ENCODE data around the gene SARS1. TPM values are rescaled to one million over a fixed set of nuclear protein-coding genes. Genes with fewer than 3 reads are reported as not detected.

The SARS1 gene
- total RNA-seq, 4 donors from 2014 or later = 118 to 150 (median 137) TPM

GRCh38 chr1:109199710-109200109, 14.0 kb upstream of the SARS1 start:
- 62 to 84% methylated on average over 8 to 10 of the region's 10 CpGs for WGBS, 2 donors
- DNase-seq (ENCODE audit: low spot score in 2 of 2) = no peak
- TF ChIP-seq, protein P1, sequence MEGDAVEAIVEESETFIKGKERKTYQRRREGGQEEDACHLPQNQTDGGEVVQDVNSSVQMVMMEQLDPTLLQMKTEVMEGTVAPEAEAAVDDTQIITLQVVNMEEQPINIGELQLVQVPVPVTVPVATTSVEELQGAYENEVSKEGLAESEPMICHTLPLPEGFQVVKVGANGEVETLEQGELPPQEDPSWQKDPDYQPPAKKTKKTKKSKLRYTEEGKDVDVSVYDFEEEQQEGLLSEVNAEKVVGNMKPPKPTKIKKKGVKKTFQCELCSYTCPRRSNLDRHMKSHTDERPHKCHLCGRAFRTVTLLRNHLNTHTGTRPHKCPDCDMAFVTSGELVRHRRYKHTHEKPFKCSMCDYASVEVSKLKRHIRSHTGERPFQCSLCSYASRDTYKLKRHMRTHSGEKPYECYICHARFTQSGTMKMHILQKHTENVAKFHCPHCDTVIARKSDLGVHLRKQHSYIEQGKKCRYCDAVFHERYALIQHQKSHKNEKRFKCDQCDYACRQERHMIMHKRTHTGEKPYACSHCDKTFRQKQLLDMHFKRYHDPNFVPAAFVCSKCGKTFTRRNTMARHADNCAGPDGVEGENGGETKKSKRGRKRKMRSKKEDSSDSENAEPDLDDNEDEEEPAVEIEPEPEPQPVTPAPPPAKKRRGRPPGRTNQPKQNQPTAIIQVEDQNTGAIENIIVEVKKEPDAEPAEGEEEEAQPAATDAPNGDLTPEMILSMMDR (IDR thresholded peaks at IDR 0.05) = no peak

GRCh38 chr1:109201123-109201703, 12.5 kb upstream of the SARS1 start:
- DNase-seq (ENCODE audit: low spot score in 2 of 2) = no peak
- peak overlapping the region in 2 of 4 donors; percentile 5 to 30 for H3K27ac ChIP-seq
- H3K4me1 ChIP-seq = peaks cover 0 to 7% (median 0%) of the 10 kb centered on the region in 4 donors
- no peak for TF ChIP-seq EP300 (IDR thresholded peaks at IDR 0.05)
- TF ChIP-seq, protein P1 (IDR thresholded peaks at IDR 0.05) = peak in 4 of 5 experiments; percentile 32 to 40 (median 36)
- no peak for TF ChIP-seq POLR2A (IDR thresholded peaks at IDR 0.05)
- H3K4me3 ChIP-seq = no peak overlapping the region
- no peaks in the 10 kb centered on the region for H3K9me3 ChIP-seq
- no peaks in the 10 kb centered on the region for H3K36me3 ChIP-seq
- 47 to 55% methylated on average over 2 of the region's 2 CpGs for WGBS, 2 donors
- no peaks in the 10 kb centered on the region for H3K27me3 ChIP-seq

More at GRCh38 chr1:109199710-109200109, 14.0 kb upstream of the SARS1 start:
- no peaks in the 10 kb centered on the region for H3K9me3 ChIP-seq
- no peaks in the 10 kb centered on the region for H3K27me3 ChIP-seq
- H3K4me1 ChIP-seq = peaks cover 0 to 7% (median 0%) of the 10 kb centered on the region in 4 donors
- H3K27ac ChIP-seq = no peak overlapping the region
- H3K4me3 ChIP-seq = no peak overlapping the region
- no peaks in the 10 kb centered on the region for H3K36me3 ChIP-seq

DNA sequence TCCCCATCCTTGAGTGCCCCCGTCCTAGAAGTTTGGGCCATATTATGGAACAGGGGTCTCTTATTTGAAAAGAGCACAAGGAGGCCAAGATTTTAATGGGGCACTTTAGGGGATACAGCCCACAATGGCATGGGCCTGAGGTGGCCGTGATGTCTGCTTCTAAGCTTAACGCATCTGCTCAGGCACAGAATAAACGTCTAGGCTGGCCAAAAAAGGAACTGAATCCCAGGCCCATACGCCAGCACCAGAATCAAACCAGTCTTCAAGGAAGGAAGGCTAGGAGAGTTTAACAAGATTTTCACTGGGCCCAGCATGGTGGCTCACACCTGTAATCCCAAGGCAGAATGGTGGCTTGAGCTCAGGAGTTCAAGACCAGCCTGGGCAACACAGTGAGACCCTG, 9.2 kb upstream of the SARS1 start:
- peaks cover 0 to 7% (median 0%) of the 10 kb centered on the region in 4 donors for H3K4me1 ChIP-seq
- no peak overlapping the region for H3K27ac ChIP-seq
- H3K27me3 ChIP-seq = no peaks in the 10 kb centered on the region
- H3K36me3 ChIP-seq = no peaks in the 10 kb centered on the region
- TF ChIP-seq EP300 (IDR thresholded peaks at IDR 0.05) = no peak
- TF ChIP-seq POLR2A (IDR thresholded peaks at IDR 0.05) = no peak
- DNase-seq (ENCODE audit: low spot score in 2 of 2) = no peak
- H3K4me3 ChIP-seq = no peak overlapping the region
- H3K9me3 ChIP-seq = no peaks in the 10 kb centered on the region
- WGBS, 2 donors = 71 to 77% methylated on average over 5 of the region's 5 CpGs

DNA sequence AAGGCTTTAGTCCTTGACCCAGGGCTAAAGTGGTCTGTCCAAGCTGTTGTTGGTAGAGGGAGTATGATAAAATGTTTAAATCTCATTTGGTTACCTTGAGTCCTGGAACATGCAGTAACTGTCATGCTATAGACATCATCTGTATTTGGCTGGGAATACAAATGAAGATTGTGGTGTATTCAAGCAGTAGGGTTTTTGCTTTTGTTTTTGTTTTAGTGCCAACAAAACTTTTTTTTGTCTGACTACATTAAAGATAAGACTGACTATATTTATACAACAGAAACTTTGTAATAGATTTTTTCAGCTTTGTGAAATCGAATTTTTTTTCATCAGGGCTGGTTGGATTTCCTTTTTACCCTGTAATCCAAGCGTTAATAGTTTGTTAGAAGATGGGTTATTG, 7.4 kb upstream of the SARS1 start:
- Histone ChIP-seq H3K36me3 (no peaks in the 10 kb centered on the region), H3K4me3 (no peak overlapping the region), H3K27ac (no peak overlapping the region), H3K27me3 (no peaks in the 10 kb centered on the region), H3K9me3 (no peaks in the 10 kb centered on the region), H3K4me1 (peaks cover 0 to 2% (median 0%) of the 10 kb centered on the region in 4 donors)
- TF ChIP-seq, protein P1 (IDR thresholded peaks at IDR 0.05) = no peak
- TF ChIP-seq EP300 (IDR thresholded peaks at IDR 0.05) (no peak), POLR2A (IDR thresholded peaks at IDR 0.05) (no peak)
- DNase-seq (ENCODE audit: low spot score in 2 of 2) = no peak
- WGBS, 2 donors = 74 to 78% methylated on average over 2 of the region's 2 CpGs

DNA sequence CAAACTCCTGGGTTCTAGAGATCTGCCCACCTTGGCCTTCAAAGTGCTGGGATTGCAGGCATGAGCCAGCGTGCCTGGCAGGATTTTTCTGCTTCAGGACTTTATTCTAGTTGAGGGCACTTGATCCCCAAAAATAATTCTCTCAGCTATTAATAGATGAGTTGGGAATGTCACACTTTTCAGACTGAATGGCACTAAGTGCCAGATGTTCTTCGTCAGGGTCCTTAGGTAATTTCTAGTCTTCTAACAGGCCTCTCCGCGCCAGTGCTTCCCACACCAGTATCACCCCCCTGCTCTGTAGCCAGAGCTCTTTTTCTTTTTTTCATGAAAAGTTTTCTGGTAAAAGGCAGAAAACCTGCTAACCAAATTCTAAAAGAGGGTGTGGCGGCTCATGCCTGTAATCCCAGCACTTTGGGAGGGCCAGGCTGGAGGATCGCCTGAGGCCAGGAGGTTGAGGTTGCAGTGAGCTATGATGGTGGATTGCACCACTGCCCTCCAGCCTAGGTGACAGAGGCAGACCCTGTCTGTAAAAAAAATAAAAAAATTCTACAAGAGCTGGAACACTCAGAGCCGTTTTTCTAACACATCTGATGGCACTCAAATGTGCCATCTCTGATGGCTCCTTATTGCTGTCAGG, 6.1 kb upstream of the SARS1 start:
- H3K36me3 ChIP-seq = no peaks in the 10 kb centered on the region
- no peak overlapping the region for H3K27ac ChIP-seq
- WGBS, 2 donors = 85 to 90% methylated on average over 7 of the region's 7 CpGs
- TF ChIP-seq, protein P1 (IDR thresholded peaks at IDR 0.05) = no peak
- TF ChIP-seq POLR2A (IDR thresholded peaks at IDR 0.05) = no peak
- TF ChIP-seq EP300 (IDR thresholded peaks at IDR 0.05) = no peak
- no peak for DNase-seq (ENCODE audit: low spot score in 2 of 2)
- no peaks in the 10 kb centered on the region for H3K27me3 ChIP-seq
- H3K4me3 ChIP-seq = no peak overlapping the region
- no peaks in the 10 kb centered on the region for H3K9me3 ChIP-seq
- H3K4me1 ChIP-seq = no peaks in the 10 kb centered on the region

All from tibial nerve (tissue), 4 donors.